GM19351 (cell line): ENCODE results near the gene TMCO4.

Experiments used
- ATAC-seq: cut with Tn5 transposase; IDR thresholded peaks from one replicate; pipeline ENCODE4 v1.9.1; 2021; ENCODE audit warnings: mild to moderate bottlenecking, moderate library complexity; ENCODE audit not compliant: unreplicated experiment

Gene TMCO4

DNA sequence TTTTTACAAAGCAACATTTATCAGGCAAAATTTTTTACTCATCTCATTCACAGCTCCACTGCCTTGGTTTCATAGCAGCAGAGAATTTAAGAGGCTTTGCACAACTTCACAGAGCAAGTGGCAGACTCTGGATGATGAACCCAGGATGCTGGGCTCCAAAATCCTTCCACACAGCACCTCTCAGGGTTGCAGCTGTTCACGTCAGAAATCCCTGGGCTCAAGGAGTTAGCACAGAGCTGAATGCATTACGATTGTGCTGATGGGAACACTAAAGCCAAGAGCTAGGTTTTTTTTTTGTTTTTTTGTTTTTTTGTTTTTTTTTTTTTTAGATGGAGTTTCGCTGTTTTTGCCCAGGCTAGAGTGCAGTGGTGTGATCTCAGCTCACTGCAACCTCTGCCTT, 137.4 kb downstream of the TMCO4 start:
- no peak for ATAC-seq

GRCh38 chr1:19661721-19662228, 137.9 kb downstream of the TMCO4 start:
- no peak for ATAC-seq

DNA sequence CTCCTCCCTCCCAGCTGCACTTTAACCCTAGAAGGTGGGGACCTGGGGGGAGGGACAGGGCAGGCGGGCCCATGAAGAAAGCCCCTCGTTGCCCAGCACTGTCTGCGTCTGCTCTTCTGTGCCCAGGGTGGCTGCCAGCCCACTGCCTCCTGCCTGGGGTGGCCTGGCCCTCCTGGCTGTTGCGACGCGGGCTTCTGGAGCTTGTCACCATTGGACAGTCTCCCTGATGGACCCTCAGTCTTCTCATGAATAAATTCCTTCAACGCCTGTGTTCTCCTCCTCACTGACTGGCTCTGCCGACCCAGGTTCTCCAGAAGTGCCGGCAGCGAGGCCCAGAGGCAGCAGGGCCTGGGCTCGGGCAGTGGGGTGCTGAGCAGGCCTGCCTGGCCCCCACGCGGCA, 141.5 kb downstream of the TMCO4 start:
- ATAC-seq, result no peak

DNA sequence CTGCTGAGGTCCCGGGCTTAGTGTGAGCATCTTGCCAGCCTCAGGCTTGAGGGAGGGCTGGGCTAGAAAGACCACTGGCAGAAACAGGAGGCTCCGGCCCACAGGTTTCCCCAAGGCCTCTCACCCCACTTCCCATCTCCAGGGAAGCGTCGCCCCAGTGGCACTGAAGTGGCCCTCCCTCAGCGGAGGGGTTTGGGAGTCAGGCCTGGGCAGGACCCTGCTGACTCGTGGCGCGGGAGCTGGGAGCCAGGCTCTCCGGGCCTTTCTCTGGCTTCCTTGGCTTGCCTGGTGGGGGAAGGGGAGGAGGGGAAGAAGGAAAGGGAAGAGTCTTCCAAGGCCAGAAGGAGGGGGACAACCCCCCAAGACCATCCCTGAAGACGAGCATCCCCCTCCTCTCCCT, 142.2 kb downstream of the TMCO4 start:
- no peak for ATAC-seq

DNA sequence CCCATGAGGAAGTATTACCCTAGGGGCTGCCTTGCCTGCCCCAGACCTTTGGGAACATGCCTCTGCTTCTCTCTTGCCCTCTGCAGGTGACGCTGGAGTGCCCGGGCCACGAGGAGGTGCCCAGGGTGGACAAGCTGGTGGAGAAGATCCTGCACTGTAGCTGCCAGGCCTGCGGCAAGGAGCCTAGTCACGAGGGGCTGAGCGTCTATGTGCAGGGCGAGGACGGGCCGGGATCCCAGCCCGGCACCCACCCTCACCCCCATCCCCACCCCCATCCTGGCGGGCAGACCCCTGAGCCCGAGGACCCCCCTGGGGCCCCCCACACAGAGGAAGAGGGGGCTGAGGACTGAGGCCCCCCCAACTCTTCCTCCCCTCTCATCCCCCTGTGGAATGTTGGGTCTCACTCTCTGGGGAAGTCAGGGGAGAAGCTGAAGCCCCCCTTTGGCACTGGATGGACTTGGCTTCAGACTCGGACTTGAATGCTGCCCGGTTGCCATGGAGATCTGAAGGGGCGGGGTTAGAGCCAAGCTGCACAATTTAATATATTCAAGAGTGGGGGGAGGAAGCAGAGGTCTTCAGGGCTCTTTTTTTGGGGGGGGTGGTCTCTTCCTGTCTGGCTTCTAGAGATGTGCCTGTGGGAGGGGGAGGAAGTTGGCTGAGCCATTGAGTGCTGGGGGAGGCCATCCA, 142.8 kb downstream of the TMCO4 start:
- ATAC-seq, result no peak

- no peak for ATAC-seq
Measured at GRCh38 chr1:19656134-19656779, 143.5 kb downstream of the TMCO4 start.

DNA sequence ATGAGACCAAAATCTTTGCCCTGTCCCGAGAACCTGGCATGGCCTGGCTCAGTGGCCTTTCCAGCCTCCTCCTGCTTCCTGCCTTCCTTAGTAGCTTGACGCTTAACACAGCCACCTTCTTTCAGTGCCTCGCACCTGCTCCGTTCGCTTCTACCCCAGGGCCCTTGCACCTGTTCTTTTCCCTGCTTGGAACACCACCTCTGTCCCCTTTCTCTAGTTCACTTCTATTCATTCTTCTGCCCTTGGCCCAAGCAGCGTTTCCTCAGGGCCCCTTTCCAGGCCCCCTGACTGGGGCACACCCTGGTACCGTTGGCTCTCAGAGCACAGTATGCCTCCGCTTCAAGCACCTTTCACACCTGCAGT, 144.0 kb downstream of the TMCO4 start:
- ATAC-seq, result no peak

- no peak for ATAC-seq
Measured at GRCh38 chr1:19654886-19655717, 144.6 kb downstream of the TMCO4 start.

- no peak for ATAC-seq
Measured at GRCh38 chr1:19654386-19654785, 145.3 kb downstream of the TMCO4 start.

DNA sequence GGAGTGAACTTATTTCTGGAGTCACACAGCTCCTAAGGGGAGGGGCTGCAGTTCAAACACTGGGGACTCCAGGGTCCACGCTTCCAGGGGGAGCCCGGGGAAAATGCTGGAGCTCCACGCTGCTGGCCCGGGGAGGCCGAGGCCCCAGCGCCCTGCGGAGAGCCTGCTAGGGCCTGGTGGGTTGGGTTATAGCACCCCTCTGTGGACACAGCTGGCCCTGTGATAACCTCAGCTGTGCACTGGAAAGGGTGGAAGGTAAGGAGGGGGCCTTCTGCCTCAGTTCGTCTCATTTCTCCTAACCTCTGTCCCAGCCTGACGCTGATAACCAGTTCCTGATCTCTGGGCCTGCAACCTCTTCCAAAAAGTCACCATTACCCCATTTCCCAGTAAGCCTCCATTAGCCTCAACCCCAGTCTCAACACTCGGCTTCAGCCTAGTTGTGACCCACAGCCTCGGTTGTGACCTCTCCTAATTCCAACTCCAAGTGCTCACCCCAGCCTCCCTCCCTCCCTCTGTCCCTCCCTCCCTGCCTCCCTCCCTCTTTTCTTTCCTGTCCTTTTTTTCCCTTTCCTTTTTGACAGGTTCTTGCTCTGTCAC, 148.5 kb downstream of the TMCO4 start:
- ATAC-seq, result no peak

DNA sequence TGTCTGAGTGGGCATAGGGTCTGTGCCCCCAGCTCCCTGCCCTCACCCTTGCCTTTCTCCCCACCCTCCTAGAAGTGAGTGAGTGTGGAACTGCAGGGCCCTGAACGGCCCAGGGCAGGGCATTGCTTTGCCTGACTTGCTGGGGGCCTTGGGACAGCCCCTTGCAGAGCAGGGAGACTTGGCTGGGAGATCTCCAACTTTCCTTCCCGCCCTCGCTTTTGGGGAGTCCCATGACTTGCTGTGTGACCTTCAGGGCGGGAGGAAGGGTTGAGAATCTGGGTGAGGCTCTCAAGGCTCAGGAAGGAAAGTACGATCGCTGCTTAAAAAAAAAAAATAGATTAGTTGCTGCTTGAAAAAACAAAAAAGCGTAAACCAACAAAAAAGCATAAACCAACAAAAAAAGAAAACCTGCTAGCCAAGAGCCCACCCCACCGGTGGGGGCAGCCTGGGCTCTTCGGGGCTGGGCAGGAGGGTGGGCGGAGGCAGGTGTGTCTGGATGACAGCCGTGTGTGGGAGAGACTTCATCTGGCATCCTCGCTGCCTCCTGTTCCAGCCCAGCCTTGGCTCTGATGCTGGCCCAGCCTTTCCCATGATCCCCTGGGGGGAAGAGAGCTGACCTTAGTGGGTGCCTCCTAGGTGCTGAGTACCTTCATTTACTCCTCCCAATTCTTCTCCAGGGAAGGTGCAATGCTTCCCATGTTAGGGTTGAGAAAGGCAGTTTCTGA, 149.1 kb downstream of the TMCO4 start:
- ATAC-seq, result no peak

DNA sequence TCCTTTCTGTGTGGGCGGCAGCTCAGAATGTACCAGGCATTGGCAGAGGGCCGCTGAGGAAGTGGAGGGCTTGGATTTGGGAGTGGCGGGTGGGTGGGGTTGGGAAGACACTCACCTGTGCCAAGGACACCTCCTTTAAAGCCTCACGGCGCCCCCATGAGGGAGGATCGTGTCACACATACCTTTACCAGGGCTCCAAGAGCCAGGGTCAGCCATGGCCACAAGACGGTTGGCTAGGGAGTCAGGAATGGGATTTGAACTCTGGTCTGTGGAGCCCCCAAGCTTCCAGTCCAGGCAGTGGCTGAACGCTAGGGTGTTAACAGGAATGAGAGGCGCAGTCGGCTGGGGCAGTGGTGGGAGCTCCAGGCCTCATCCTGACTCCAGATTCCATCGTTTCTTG, 151.0 kb downstream of the TMCO4 start:
- ATAC-seq, result no peak

DNA sequence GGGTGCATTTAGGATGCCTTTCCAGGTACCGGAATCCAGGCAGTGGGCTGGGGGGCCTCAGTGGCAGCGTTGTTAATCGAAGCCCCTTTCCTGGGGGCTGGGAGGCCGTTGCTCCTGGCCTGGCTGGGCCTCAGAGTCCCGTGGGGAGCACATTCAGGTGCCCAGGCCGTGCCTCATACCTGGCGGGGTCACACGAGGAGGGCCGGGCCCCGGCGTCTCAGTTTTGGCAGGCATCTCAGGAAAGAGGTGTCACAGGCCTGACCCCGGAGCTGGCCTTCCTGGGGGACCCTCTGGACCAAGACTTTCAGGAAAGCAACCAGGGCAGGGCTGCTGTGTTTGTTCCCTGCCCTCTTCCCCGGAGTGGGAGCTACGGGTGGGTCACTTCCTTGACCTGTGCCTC, 151.5 kb downstream of the TMCO4 start:
- ATAC-seq, result no peak

DNA sequence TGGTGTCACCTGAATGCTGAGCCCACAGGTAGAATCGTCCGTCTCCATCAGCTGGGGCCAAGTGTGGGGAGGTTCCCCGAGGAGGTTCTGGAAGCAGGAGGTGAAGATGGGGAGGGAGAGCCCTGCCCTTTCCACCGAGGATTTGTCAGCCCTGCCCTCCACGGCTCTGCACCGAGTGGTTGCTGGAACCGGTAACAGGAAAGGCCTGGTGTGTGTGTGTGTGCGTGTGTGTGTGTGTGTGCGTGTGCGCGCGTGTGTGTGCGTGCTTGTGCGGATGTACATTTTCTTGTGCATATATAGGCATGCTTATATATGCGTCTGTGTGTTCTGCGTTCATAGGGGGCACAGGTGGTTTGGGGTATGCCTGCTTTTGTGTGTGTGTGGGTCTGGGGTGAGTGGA, 152.1 kb downstream of the TMCO4 start:
- no peak for ATAC-seq

- no peak for ATAC-seq
Measured at GRCh38 chr1:19646377-19647319, 153.1 kb downstream of the TMCO4 start.

GRCh38 chr1:19645411-19646251, 154.1 kb downstream of the TMCO4 start:
- ATAC-seq, result no peak

GRCh38 chr1:19644681-19645410, 154.9 kb downstream of the TMCO4 start:
- peak; percentile 35 for ATAC-seq

- peak; percentile 22 for ATAC-seq
Measured at GRCh38 chr1:19644395-19644680, 155.4 kb downstream of the TMCO4 start.
